Activated T-helper 2 cell treated with anti-CD3 and anti-CD28 coated beads, Interferon-gamma antibody, Interleukin-2, Interleukin-4, amounts not matched to agents 10 μg/mL and 5 μg/mL and 100 μg/mL, durations not matched to agents 14 hours and 24 hours and 36 hours (primary cell): ENCODE results near the gene OOEP. TPM values are rescaled to one million over a fixed set of nuclear protein-coding genes. Genes with fewer than 3 reads are reported as not detected.

ENCODE experiments used
- total RNA-seq: library from RNA; stranded (reverse); gene quantifications from 2 replicates; pipeline ENCODE4 v1.2.3, GENCODE V29; 2022

Gene OOEP
- total RNA-seq, 1 donor from 2014 or later = not detected

Other genes starting within 250 kb of the OOEP start
- gene KHDC1L, start 144.4 kb downstream of the OOEP start, total RNA-seq = 0.32 TPM in 1 of 2 replicates, not detected in the other
- gene KHDC1, start 106.7 kb downstream of the OOEP start, total RNA-seq = 6.7 and 7.1 TPM in 2 replicates
- not detected in 2 replicates for gene DPPA5, start 15.6 kb downstream of the OOEP start, total RNA-seq
- gene KHDC3L, start 7.2 kb downstream of the OOEP start, total RNA-seq = not detected in 2 replicates
- 0.28 and 0.52 TPM in 2 replicates for gene DDX43, start 24.9 kb upstream of the OOEP start, total RNA-seq
- gene CGAS, start 82.4 kb upstream of the OOEP start, total RNA-seq = 42.7 and 46.7 TPM in 2 replicates
- 27.9 and 32.1 TPM in 2 replicates for gene MTO1, start 91.8 kb upstream of the OOEP start, total RNA-seq
- gene EEF1A1, start 151.1 kb upstream of the OOEP start, total RNA-seq = 11,266 and 11,402 TPM in 2 replicates